Measurements from ENCODE around the gene KDM6B.

Gene KDM6B

DNA sequence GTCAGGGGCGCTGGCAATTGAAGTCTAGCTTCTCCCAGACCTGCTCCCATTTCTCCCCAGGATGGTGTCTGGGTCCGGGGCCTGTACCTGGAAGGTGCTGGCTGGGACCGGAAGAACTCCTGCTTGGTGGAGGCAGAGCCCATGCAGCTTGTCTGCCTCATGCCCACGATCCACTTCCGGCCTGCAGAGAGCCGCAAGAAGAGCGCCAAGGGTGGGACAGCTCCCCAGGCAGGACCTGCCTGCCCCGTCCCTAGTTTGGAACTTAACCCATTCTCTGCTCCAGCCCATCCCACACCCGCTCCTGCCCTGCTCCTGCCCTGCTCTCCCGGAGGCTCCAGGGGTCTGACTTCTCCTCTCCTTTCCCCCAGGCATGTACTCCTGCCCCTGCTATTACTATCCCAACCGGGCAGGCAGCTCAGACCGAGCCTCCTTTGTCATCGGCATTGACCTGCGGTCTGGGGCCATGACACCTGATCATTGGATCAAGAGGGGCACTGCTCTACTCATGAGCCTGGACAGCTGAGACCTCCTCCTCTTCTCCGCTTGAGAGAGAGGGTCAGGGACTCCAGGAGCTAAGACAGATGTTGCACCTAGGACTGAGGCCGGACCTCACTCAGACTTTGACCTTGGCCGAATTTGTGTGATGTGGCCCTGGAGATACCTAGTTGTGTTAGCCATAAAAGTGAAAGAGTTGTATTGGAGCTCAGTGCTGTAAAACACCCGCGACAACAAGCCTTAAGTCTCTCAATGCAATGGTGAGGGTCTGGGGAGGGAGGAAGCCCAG lies 814 bp upstream of the KDM6B start:
- Mint-ChIP-seq H3K9me3 (no peaks in the 10 kb centered on the region), H3K4me3 (peak overlapping the region; percentile 85), H3K4me1 (ENCODE audit: low read depth) (peaks cover 30% of the 10 kb centered on the region), H3K36me3 (ENCODE audit: low read depth) (no peaks in the 10 kb centered on the region), H3K27me3 (ENCODE audit: low read depth) (peaks cover 34% of the 10 kb centered on the region), H3K27ac (peak overlapping the region; percentile 73)

DNA sequence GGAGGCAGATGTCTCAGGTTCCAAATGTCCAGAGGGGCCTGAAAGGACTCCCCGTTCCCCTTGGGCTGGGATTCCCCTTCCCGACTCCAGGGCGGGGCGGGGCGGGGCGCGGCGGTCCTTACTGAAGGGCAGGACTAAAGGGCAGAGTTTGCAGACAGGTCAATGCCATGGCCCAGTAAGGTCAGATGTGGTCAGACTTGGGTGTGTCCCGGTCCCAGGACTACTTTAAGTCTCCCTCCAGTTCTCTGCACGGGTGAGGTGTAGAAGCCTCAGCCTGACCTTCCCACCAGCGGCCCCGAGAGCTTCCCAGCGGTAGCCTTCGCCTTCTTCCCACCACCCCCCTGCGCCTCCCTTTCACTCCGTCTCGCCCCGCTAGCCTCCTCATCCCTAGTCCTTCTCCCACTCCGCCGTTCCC lies 532 bp downstream of the KDM6B start:
- peaks cover 2% of the 10 kb centered on the region for H3K36me3 Mint-ChIP-seq (ENCODE audit: low read depth)
- peaks cover 29% of the 10 kb centered on the region for H3K27me3 Mint-ChIP-seq (ENCODE audit: low read depth)

DNA sequence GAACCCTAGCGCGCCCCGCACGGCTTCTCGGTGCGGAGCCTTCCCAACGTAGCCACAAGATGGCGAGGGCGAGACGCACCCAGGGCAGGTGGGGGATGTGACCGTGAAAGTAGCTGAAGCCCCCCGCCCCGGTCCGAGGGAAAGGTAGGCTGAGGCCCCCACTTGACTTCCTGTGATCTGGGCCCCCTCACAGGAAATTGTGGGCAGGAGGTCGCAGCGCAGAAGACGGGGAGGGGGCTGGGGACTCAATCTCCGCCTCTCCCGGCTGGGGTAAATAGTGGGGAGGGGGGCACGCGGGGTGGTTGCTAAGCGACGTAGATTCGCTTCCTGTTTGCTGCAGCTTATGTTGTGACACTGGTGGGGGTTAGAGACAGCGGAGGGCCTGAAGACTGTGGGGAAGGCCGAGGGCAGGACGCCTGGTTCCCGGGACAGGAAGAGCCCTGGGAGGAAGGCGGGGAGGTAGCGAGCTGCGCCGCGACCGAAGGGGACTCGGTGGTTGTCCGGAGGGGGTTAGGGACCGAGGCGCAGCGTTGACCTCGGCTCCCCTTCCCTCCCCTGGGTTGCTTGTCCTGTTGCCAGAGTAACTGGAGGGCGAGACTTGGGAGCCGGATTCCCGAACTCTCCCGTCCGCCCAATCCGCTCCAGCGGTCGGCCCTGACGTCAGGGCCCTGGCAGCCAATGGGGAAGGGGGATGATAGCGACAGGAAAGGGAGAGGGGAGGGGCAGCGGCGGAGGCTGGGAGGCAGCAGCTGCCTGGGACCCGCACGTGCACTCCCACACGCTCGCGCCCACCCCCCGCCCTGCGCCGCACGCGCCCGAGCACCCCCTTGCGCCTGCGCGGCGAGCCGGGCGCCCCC lies 1.2 kb downstream of the KDM6B start:
- Mint-ChIP-seq H3K4me3 (peak overlapping the region; percentile 97), H3K4me1 (ENCODE audit: low read depth) (peaks cover 47% of the 10 kb centered on the region), H3K27me3 (ENCODE audit: low read depth) (peaks cover 28% of the 10 kb centered on the region), H3K36me3 (ENCODE audit: low read depth) (peaks cover 5% of the 10 kb centered on the region), H3K9me3 (no peaks in the 10 kb centered on the region), H3K27ac (peak overlapping the region; percentile 95)

More for the DNA sequence above, 532 bp downstream of the KDM6B start:
- Mint-ChIP-seq H3K27ac (peak overlapping the region; percentile 95), H3K9me3 (no peaks in the 10 kb centered on the region), H3K4me3 (peak overlapping the region; percentile 97), H3K4me1 (ENCODE audit: low read depth) (peaks cover 42% of the 10 kb centered on the region)

DNA sequence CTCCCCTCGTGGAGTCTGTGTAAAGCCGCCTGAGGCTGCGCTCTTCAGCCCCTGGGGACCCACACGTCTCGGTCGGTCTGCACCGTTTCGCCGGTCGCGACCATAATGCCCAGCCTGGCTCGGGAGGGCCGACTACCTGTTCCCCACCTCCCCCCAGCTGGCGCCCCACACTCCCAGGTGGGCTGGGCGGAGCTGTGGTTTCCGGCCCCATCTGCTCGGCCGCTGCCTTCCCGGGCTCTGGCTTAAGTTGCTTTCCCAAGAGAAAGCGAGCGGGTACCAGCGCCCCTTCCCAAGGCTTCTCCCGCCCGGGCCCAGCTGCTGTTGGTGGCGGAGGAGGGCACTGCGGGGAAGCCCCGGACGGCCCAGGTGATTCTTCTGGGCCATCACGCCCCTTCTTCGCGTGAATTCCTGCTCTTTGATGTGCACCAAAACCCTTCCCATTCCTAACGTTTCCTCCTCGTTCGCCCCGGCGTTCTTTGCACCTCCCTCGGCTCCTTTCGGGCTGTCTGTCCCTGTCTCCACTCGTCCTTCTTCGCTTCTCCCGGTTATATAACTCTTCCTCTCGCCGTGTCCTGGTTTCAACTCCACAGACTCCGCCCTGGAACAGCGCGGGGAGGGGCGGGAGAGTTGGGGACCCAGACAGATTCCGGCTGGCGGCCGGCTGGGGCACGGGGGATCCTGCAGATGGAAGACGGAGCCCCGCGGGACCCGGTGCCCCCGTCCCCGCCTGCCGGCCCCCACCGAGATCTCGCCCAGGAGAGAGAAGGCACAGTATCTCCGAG lies 2.0 kb downstream of the KDM6B start:
- Mint-ChIP-seq H3K9me3 (no peaks in the 10 kb centered on the region), H3K27ac (peak overlapping the region; percentile 88), H3K4me3 (peak overlapping the region; percentile 97), H3K4me1 (ENCODE audit: low read depth) (peaks cover 55% of the 10 kb centered on the region), H3K27me3 (ENCODE audit: low read depth) (peaks cover 21% of the 10 kb centered on the region), H3K36me3 (ENCODE audit: low read depth) (peaks cover 9% of the 10 kb centered on the region)

DNA sequence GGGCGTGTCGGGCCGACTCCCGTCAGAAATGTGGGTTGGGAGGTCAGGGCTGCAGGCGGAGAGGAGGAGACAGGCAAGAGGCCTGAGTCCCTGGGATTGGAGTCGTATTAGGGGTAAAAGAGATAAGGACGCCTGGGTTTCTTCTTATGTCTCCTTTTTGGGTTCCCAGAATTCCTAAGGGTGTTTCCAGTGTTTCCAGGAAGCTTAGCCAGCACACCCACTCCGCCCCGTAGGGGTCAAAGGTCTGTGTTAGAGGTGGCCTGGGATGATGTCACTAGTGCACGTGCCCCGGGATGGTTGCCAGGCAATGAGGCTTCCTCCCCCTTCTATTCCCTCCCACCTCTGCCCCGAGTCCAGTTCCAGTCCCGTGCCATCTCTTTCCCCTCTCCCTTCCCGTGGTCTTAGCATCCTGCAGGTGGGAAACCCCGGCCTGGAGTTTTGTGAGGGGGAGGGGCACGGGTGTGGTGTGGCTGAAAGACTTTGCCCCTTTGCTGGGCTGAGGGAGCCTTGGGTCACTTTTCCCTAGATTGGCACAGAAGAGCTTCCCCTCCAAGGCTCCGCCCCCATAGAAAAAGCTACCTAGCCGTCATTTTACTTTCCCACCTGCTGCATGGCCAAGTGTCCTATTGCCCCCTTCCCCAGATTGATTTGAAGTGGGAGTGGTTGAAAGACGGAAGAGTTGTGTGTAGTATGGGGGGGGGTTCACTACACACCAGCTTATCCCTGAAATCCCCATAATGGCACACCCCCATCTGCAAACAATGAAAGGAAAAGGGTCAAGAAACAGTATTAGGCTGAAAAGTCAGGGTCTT lies 2.8 kb downstream of the KDM6B start:
- peaks cover 60% of the 10 kb centered on the region for H3K4me1 Mint-ChIP-seq (ENCODE audit: low read depth)
- peaks cover 14% of the 10 kb centered on the region for H3K36me3 Mint-ChIP-seq (ENCODE audit: low read depth)
- H3K27ac Mint-ChIP-seq: peak overlapping the region; percentile 88
- H3K4me3 Mint-ChIP-seq: peak overlapping the region; percentile 97
- no peaks in the 10 kb centered on the region for H3K9me3 Mint-ChIP-seq
- peaks cover 14% of the 10 kb centered on the region for H3K27me3 Mint-ChIP-seq (ENCODE audit: low read depth)

DNA sequence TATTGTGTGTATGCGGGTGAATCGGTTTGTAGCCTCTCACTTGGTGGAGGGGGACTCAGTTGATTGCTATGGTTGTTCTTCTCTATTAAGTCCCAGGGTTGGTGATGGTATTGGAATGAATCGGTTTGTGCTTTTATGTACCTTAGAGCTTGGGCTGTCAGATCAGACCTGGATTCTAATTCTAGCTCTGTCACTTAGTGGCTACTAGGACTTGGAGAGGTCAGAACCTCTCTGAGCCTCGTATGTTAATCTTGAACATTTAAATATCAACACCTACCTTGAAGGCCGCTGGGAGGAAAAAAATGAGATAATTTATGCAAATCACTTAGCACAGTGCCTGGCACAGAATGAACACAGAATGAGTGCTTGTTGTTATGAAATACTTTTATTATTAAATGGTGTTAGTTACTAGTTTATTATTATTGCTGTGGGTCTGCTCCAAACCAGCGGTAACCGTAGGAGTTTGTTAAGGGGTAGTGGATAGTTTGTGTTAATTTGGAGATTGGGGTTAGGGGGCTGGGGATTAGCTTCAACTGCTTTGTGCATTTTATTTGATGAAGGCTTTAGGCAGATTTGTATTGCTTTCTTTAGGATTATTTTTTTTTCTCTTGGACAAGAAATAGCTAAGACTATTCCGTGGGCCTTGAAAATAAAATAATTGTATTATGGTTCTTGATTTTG lies 3.5 kb downstream of the KDM6B start:
- H3K36me3 Mint-ChIP-seq (ENCODE audit: low read depth): peaks cover 14% of the 10 kb centered on the region
- peak overlapping the region; percentile 88 for H3K27ac Mint-ChIP-seq
- peaks cover 64% of the 10 kb centered on the region for H3K4me1 Mint-ChIP-seq (ENCODE audit: low read depth)
- peaks cover 7% of the 10 kb centered on the region for H3K27me3 Mint-ChIP-seq (ENCODE audit: low read depth)
- H3K9me3 Mint-ChIP-seq: no peaks in the 10 kb centered on the region
- H3K4me3 Mint-ChIP-seq: peak overlapping the region; percentile 97

DNA sequence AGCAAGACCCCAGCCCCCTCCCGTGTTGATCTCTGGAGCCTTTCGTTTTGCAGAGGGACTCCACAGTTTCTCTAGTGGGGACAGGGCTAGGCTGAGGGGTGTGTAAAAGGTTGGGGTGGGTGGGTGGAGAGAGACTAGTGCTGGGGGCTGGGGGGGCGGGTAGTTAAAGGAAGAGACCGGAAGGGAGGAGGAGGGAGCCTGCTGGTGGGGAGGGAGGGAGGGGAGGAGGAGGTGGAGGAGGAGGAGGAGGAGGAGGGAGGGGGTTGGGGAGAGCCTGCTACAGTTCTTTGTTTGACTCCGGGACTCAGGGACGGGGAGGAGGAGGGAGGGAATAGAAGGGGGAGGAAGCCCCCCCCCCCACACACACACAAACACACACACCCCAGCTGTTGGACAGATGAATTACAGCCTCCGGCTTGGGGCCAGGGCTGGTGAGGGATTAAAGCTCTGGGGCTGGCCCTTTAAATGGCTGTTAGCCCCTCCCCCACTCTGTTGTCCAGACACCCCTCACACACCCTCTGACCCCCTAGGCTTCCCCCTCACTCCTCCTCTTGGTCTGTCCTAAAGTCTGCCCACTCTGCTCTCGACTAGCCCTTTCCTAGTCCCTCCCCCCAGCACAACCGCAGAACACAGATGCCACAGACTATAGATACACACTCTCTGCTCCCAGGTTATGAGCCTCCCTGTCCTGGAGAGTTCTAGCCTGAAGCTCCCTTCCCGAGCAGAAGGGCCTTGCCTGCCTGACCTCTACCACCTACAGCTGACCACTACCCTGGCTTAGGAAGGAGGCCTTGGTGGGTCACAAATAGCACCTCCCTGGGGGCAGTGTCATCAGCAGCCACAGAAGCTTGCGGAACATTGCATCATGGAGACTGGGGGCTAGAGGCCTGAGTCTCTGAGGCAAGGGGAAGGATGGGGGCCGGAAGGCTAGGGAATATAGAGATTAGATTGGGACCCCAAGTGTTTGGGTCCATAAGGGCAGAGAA lies 4.4 kb downstream of the KDM6B start:
- H3K27me3 Mint-ChIP-seq (ENCODE audit: low read depth): peaks cover 1% of the 10 kb centered on the region

DNA sequence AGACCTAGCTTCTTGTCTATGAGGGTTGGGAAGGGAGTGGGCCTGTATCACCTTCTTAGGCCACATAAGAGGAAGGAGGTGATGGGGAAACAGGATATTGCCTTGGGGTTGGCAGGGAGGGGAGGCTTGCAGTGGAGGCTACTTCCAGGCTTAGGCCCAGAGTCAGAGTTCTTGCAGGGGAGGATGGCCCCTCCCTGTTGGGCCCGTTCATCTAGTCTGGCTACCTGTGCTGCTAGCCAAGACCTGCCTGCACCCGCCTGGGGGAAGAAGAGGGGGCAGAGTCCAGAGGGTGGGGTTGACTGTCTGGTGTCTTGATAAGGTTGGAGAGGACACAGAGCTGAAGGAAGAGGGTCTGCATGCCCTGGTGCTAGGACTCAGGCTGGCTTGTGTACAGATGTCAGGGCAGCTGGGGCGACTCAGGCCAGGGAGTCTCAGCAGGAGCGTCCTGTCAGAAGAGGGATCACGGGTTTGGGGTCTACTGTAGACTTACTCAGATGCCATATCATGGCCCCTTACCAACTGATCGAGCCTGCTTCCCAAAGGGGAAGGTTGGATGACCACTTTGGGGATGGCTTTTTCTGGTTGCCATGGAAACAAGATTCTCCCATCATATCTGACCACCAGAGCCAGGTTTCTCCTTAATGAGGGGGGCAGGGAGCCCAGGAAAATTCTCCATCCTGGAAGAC lies 5.3 kb downstream of the KDM6B start:
- Mint-ChIP-seq H3K27me3 (ENCODE audit: low read depth) (no peaks in the 10 kb centered on the region), H3K27ac (peak overlapping the region; percentile 43), H3K36me3 (ENCODE audit: low read depth) (peaks cover 14% of the 10 kb centered on the region), H3K9me3 (no peaks in the 10 kb centered on the region), H3K4me3 (peak overlapping the region; percentile 74), H3K4me1 (ENCODE audit: low read depth) (peaks cover 66% of the 10 kb centered on the region)

More for the DNA sequence above, 4.4 kb downstream of the KDM6B start:
- Mint-ChIP-seq H3K36me3 (ENCODE audit: low read depth) (peaks cover 14% of the 10 kb centered on the region), H3K4me3 (peak overlapping the region; percentile 97), H3K4me1 (ENCODE audit: low read depth) (peaks cover 66% of the 10 kb centered on the region), H3K9me3 (no peaks in the 10 kb centered on the region), H3K27ac (peak overlapping the region; percentile 56)

DNA sequence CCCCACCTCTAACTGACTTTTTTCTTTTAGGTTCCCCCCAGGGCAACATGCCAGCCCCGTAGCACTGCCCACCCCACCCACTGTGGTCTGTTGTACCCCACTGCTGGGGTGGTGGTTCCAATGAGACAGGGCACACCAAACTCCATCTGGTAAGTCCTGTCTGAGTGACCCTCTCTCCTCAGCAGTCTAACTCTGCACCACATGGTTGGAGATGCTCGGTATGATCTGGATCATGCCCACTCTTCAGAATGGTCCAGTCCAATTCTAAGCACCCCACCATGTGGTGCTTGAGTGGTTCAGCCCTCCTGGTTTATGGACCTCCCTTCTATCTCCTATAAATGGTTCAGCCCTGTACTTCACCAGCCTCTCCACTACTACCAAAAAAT lies 5.9 kb downstream of the KDM6B start:
- Mint-ChIP-seq H3K4me3 (peak overlapping the region; percentile 16), H3K27me3 (ENCODE audit: low read depth) (no peaks in the 10 kb centered on the region), H3K36me3 (ENCODE audit: low read depth) (peaks cover 14% of the 10 kb centered on the region), H3K9me3 (no peaks in the 10 kb centered on the region), H3K4me1 (ENCODE audit: low read depth) (peaks cover 67% of the 10 kb centered on the region), H3K27ac (peak overlapping the region; percentile 96)

DNA sequence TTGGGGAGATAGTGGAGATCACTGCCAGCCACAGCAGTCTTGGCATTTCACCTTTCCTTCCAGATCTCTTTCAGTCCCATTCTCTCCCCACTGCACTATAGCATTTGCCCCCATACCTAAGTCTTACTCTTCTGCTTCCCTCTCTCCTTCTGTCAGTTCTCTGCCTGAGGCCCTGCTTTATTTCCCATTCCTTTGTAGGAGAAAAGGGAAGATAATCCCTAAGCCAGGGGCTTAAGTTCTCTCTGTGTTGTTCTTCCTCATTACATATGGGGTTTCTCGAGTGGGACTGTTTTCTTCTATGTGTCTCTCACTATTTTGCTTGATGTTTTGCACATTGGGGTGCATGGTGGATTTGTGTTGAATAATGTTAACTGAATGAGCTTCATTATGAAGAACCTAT lies 6.4 kb downstream of the KDM6B start:
- peaks cover 66% of the 10 kb centered on the region for H3K4me1 Mint-ChIP-seq (ENCODE audit: low read depth)
- peak overlapping the region; percentile 96 for H3K27ac Mint-ChIP-seq
- peak overlapping the region; percentile 94 for H3K4me3 Mint-ChIP-seq
- H3K9me3 Mint-ChIP-seq: no peaks in the 10 kb centered on the region
- no peaks in the 10 kb centered on the region for H3K27me3 Mint-ChIP-seq (ENCODE audit: low read depth)
- H3K36me3 Mint-ChIP-seq (ENCODE audit: low read depth): peaks cover 14% of the 10 kb centered on the region

DNA sequence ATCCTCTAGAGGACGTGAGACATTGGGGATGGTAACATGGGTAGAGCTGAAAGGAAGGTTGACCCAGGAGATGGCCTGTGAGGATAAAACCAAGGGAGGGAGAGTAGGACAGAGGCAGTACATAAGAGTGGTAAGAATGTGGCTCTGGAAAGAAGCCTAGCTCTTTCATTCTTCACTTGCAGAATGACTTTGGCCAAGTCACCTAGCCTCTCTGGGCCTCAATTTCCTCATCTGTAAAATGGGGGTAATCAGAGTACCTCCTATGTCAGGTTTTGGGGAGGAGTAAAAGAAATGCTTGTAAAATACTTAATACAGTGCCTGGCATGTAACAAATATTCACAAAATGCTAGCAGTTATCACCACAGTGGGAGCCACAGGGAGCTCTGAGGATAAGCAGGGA lies 6.9 kb downstream of the KDM6B start:
- peaks cover 68% of the 10 kb centered on the region for H3K4me1 Mint-ChIP-seq (ENCODE audit: low read depth)
- H3K27me3 Mint-ChIP-seq (ENCODE audit: low read depth): no peaks in the 10 kb centered on the region
- H3K36me3 Mint-ChIP-seq (ENCODE audit: low read depth): peaks cover 14% of the 10 kb centered on the region
- peak overlapping the region; percentile 96 for H3K27ac Mint-ChIP-seq
- peak overlapping the region; percentile 94 for H3K4me3 Mint-ChIP-seq
- H3K9me3 Mint-ChIP-seq: no peaks in the 10 kb centered on the region

DNA sequence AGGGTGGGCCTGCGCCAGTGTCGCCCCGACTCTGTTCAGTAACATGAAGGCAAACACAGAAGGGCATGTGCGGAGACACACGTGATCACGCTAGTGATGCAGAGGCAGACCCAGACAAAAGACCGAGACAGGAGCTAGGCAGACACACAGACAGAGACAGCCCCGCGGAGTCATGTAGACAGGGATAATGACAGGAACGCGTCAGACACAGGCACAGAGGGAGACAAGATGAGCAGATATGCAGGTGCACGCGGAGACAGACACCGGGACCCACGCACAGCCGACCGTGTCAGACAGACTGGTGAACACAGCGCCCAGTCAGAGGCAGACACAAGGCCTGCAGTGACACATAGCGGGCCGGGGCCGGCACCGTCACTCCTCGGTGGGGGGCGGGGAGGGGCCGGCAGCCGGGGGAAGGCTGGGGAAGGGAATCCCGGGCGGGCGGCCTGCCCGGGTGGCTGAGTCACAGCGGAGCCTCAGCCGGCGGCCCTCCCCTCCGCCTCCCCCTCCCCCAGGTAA lies 7.4 kb downstream of the KDM6B start:
- Mint-ChIP-seq H3K27me3 (ENCODE audit: low read depth) (no peaks in the 10 kb centered on the region), H3K27ac (peak overlapping the region; percentile 96), H3K9me3 (no peaks in the 10 kb centered on the region), H3K4me3 (peak overlapping the region; percentile 94), H3K36me3 (ENCODE audit: low read depth) (peaks cover 16% of the 10 kb centered on the region), H3K4me1 (ENCODE audit: low read depth) (peaks cover 65% of the 10 kb centered on the region)

Data from T-helper 1 cell treated with Interleukin-12 subunit alpha and Interleukin-12 subunit beta and Interleukin-4 antibody, amounts not matched to agents 30 μg/mL and 1 μg/mL, for 36 hours (primary cell).